PC-3 (cell line): ENCODE data around the gene IGSF22.

Experiments
- CTCF ChIP-seq: fragments of 300-600 bp; sonication (generic); conservative IDR thresholded peaks from 2 replicates; pipeline ENCODE4 v1.5.1; 2017; ENCODE audit warnings: antibody characterized with exemption, low read depth, mild to moderate bottlenecking, low read length
- EZH2 ChIP-seq: fragments of 300-600 bp; sonication (generic); IDR thresholded peaks from one replicate; pipeline ENCODE4 v1.6.1; 2017; ENCODE audit warnings: antibody characterized with exemption, mild to moderate bottlenecking, low read length; ENCODE audit not compliant: unreplicated experiment
- EZH2phosphoT487 ChIP-seq: fragments of 300-600 bp; sonication (generic); IDR thresholded peaks from 2 replicates; pipeline ENCODE4 v1.6.1; 2018; ENCODE audit warnings: mild to moderate bottlenecking, antibody characterized with exemption, low read length, borderline replicate concordance

GRCh38 chr11:18729426-18729825, 3.4 kb upstream of the IGSF22 start:
- TF ChIP-seq CTCF (no peak), EZH2phosphoT487 (no peak), EZH2 (no peak)
